LNCaP clone FGC (cell line): Measurements from ENCODE around the gene PI4K2B.

Source experiments
- DNase-seq: peaks from one replicate; pipeline ENCODE4 v3.0.0-alpha.2; 2011; ENCODE audit warnings: low read depth
- H3K4me3 ChIP-seq: 2 replicates; pipeline ENCODE4 v1.5.1; 2011; ENCODE audit warnings: mild to moderate bottlenecking, low read depth, low read length, control low read depth
- CTCF ChIP-seq: IDR thresholded peaks from 2 replicates; pipeline ENCODE4 v1.5.1; 2012; ENCODE audit warnings: mild to moderate bottlenecking; ENCODE audit not compliant: control insufficient read depth, insufficient read depth; ENCODE audit errors: extremely low read depth

The PI4K2B gene

GRCh38 chr4:25271866-25272265 lies 38.0 kb downstream of the PI4K2B start:
- no peak overlapping the region for H3K4me3 ChIP-seq
- no peak for TF ChIP-seq CTCF
- DNase-seq = no peak

- no peak overlapping the region for H3K4me3 ChIP-seq
- no peak for DNase-seq
- no peak for TF ChIP-seq CTCF
These were observed 46.4 kb downstream of the PI4K2B start for GRCh38 chr4:25280210-25280609.

GRCh38 chr4:25283948-25284347 lies 50.1 kb downstream of the PI4K2B start:
- DNase-seq = peak; percentile 19
- no peak overlapping the region for H3K4me3 ChIP-seq
- no peak for TF ChIP-seq CTCF

GRCh38 chr4:25284466-25284865 lies 50.6 kb downstream of the PI4K2B start:
- TF ChIP-seq CTCF = no peak
- no peak overlapping the region for H3K4me3 ChIP-seq
- DNase-seq = no peak

GRCh38 chr4:25290490-25291067 lies 56.7 kb downstream of the PI4K2B start:
- no peak for TF ChIP-seq CTCF
- no peak for DNase-seq
- H3K4me3 ChIP-seq = no peak overlapping the region

- no peak overlapping the region for H3K4me3 ChIP-seq
- TF ChIP-seq CTCF = no peak
- no peak for DNase-seq
These were observed 57.4 kb downstream of the PI4K2B start for GRCh38 chr4:25291158-25291733.
